Retinal pigment epithelial cell (primary cell): ENCODE results near the gene TCAF2.
"Not testable (repeated sequence)": the region's sequence is repeated elsewhere in the genome, so short reads cannot be mapped to it uniquely, and the experiment has no call there.

Experiments
- DNase-seq: peaks from one replicate; pipeline ENCODE4 v3.0.0-alpha.2; 2010; ENCODE audit warnings: low read depth
- H3K4me3 ChIP-seq: 2 replicates; pipeline ENCODE4 v1.5.1; 2011; ENCODE audit warnings: mild to moderate bottlenecking, low read length, control low read depth, moderate library complexity

Gene TCAF2

GRCh38 chr7:143650447-143650846 lies 29.7 kb downstream of the TCAF2 start:
- not testable (repeated sequence) for H3K4me3 ChIP-seq, DNase-seq
